ENCODE data around the gene MYO7A. TPM values are rescaled to one million over a fixed set of nuclear protein-coding genes. Genes with fewer than 3 reads are reported as not detected.

Gene MYO7A
- total RNA-seq, 1 donor from 2014 or later = 0.23 TPM

- no peak for DNase-seq (ENCODE audit: low read depth)
- no peak for TF ChIP-seq CTCF (conservative IDR thresholded peaks at IDR 0.05; ENCODE audit: low read depth, low read length)
Measured at GRCh38 chr11:77200351-77201268, 72.6 kb downstream of the MYO7A start.

GRCh38 chr11:77201370-77201769 lies 73.3 kb downstream of the MYO7A start:
- no peak overlapping the region for H3K4me3 ChIP-seq (ENCODE audit: low read depth, low read length)
- no peak for TF ChIP-seq CTCF (conservative IDR thresholded peaks at IDR 0.05; ENCODE audit: low read depth, low read length)
- DNase-seq (ENCODE audit: low read depth) = no peak

More at GRCh38 chr11:77200351-77201268, 72.6 kb downstream of the MYO7A start:
- no peak overlapping the region for H3K4me3 ChIP-seq (ENCODE audit: low read depth, low read length)

GRCh38 chr11:77201991-77202841 lies 74.2 kb downstream of the MYO7A start:
- H3K4me3 ChIP-seq (ENCODE audit: low read depth, low read length) = no peak overlapping the region
- no peak for DNase-seq (ENCODE audit: low read depth)
- TF ChIP-seq CTCF (conservative IDR thresholded peaks at IDR 0.05; ENCODE audit: low read depth, low read length) = no peak

GRCh38 chr11:77202941-77203900 lies 75.2 kb downstream of the MYO7A start:
- H3K4me3 ChIP-seq (ENCODE audit: low read depth, low read length) = no peak overlapping the region
- DNase-seq (ENCODE audit: low read depth) = no peak
- TF ChIP-seq CTCF (conservative IDR thresholded peaks at IDR 0.05; ENCODE audit: low read depth, low read length) = no peak

GRCh38 chr11:77203901-77204753 lies 76.1 kb downstream of the MYO7A start:
- DNase-seq (ENCODE audit: low read depth) = no peak
- TF ChIP-seq CTCF (conservative IDR thresholded peaks at IDR 0.05; ENCODE audit: low read depth, low read length) = no peak
- no peak overlapping the region for H3K4me3 ChIP-seq (ENCODE audit: low read depth, low read length)

All from epithelial cell of proximal tubule (primary cell).